ENCODE results near the gene TBCE. TPM values are rescaled to one million over a fixed set of nuclear protein-coding genes. Genes with fewer than 3 reads are reported as not detected.
A peak's percentile ranks its signal among the peaks of the same experiment; 100 is the strongest.

Gene TBCE
- total and polyA plus RNA-seq, 9 of the 15 experiments (the other 6 are each of a cell fraction or from before 2014, with no cell fraction given) = 52.6 to 92.1 (median 82.1) TPM

- TF ChIP-seq CBX1 (IDR thresholded peaks at IDR 0.05; ENCODE audit: low read depth) (no peak), ELF1 (tag; IDR thresholded peaks at IDR 0.05) (no peak), FUS (optimal IDR thresholded peaks at IDR 0.05; ENCODE audit: low read depth, low read length) (no peak), PHF20 (IDR thresholded peaks at IDR 0.05; ENCODE audit: partially characterized antibody) (no peak), FOXA1 (IDR thresholded peaks at IDR 0.05; ENCODE audit: borderline replicate concordance) (no peak), ZBTB2 (IDR thresholded peaks at IDR 0.05) (no peak; the same call in 1 of the 2 replicates), SMAD1 (IDR thresholded peaks at IDR 0.05; ENCODE audit: low read depth, low read length, partially characterized antibody) (no peak), PHF21A (IDR thresholded peaks at IDR 0.05; ENCODE audit: borderline replicate concordance, low read depth) (no peak), ZNF347 (CRISPR knock-in tag; IDR thresholded peaks at IDR 0.05; ENCODE audit: low read depth) (no peak), MCM2 (IDR thresholded peaks at IDR 0.05; ENCODE audit: low read depth) (no peak), SIX5 (IDR thresholded peaks at IDR 0.05; ENCODE audit: borderline replicate concordance in 1 of 2, insufficient read depth in 1 of 2, low read depth in 1 of 2, low read length in 2 of 2) (0 out of 4 replicates have a peak, but pooled peaks of 1 of the 2 experiments have one; percentile 3), CXXC5 (CRISPR knock-in tag; IDR thresholded peaks at IDR 0.05) (peak; percentile 30), TAF15 (IDR thresholded peaks at IDR 0.05; ENCODE audit: low read depth, low read length) (no peak), SMARCA5 (IDR thresholded peaks at IDR 0.05) (peak; percentile 55; the same call in 1 of the 2 replicates), CUX1 (CRISPR knock-in tag; IDR thresholded peaks at IDR 0.05) (0 out of 2 replicates have a peak, but pooled peaks have one; percentile 29), DMBX1 (CRISPR knock-in tag; IDR thresholded peaks at IDR 0.05; ENCODE audit: borderline replicate concordance) (no peak), ARID4B (CRISPR knock-in tag; IDR thresholded peaks at IDR 0.05) (no peak), ESRRB (CRISPR knock-in tag; IDR thresholded peaks at IDR 0.05; ENCODE audit: borderline replicate concordance) (no peak)
These were observed 75.7 kb downstream of the TBCE start (continued) for GRCh38 chr1:235442788-235443429.
